Endothelial cell of umbilical vein (primary cell): ENCODE results near the gene ATG13. TPM values are rescaled to one million over a fixed set of nuclear protein-coding genes. Genes with fewer than 3 reads are reported as not detected.

ENCODE experiments used
- BruUV-seq: library from RNA; stranded (reverse); fragments of 400-500 nt; replicated peaks from 2 replicates; lab custom pipeline; 2021; lab: Mats Ljungman, UMichigan
- CTCF ChIA-PET: fragments of 300-600, 350-600 bp; sonication (Branson Sonifier 250); formaldehyde crosslinking; loops from one replicate; lab custom pipeline; 2021; ENCODE audit warnings: antibody characterized with exemption, inconsistent platforms; lab: Charles Lee
- POLR2A ChIA-PET: fragments of 300-600, 350-600 bp; sonication (Branson Sonifier 250); formaldehyde crosslinking; loops from one replicate; lab custom pipeline; 2021; ENCODE audit warnings: antibody characterized with exemption, inconsistent platforms; lab: Charles Lee
- DNase-seq: peaks from one replicate; pipeline ENCODE4 v3.0.0-alpha.2; 2011; ENCODE audit warnings: low read depth, low spot score
- FAIRE-seq: peaks from 2 replicates; lab custom pipeline; 2011; peaks lifted over from hg19 to GRCh38; lab: Jason Lieb, UNC
- H2AFZ ChIP-seq: 2 replicates; pipeline ENCODE4 v1.6.0; 2012; ENCODE audit warnings: low read depth, low read length, control low read depth, inconsistent platforms
- H3K27ac ChIP-seq: 2 replicates; pipeline ENCODE4 v1.5.1; 2011; ENCODE audit warnings: low read depth, mild to moderate bottlenecking, control low read depth, low read length, moderate library complexity; ENCODE audit not compliant: insufficient read depth
- H3K27me3 ChIP-seq, 2 experiments: 2 replicates each; pipeline versions ENCODE4 v1.6.0 to v1.6.1; 2011; ENCODE audit warnings: low read length in 2 of 2, mixed read lengths in 1 of 2; ENCODE audit not compliant: control insufficient read depth in 2 of 2, insufficient read depth in 2 of 2
- H3K36me3 ChIP-seq, 2 experiments: 2 replicates in 1 of 2; 3 replicates in 1 of 2; pipeline ENCODE4 v1.5.1; 2011; ENCODE audit warnings: low read length in 2 of 2, mild to moderate bottlenecking in 1 of 2, moderate library complexity in 1 of 2; ENCODE audit not compliant: control insufficient read depth in 2 of 2, insufficient read depth in 2 of 2; ENCODE audit errors: extremely low read depth in 1 of 2
- H3K4me1 ChIP-seq: 3 replicates; pipeline ENCODE4 v1.5.1; 2011; ENCODE audit warnings: mild to moderate bottlenecking, low read length; ENCODE audit not compliant: control insufficient read depth, insufficient read depth; ENCODE audit errors: extremely low read depth
- H3K4me2 ChIP-seq: 2 replicates; pipeline ENCODE4 v1.6.1; 2011; ENCODE audit warnings: low read length, control low read depth, mixed read lengths; ENCODE audit not compliant: insufficient read depth
- H3K4me3 ChIP-seq, 3 experiments: fragments of 200-600 bp in 1 of 3; sonication (generic), shearing (Covaris generic) in 1 of 3; replicated peaks in 1 of 3; 2 replicates each; pipeline ENCODE4 v1.5.1; 2011 to 2016; ENCODE audit warnings: control low read depth in 3 of 3, low read length in 3 of 3, mild to moderate bottlenecking in 2 of 3, inconsistent platforms in 1 of 3, low read depth in 1 of 3, moderate library complexity in 1 of 3; ENCODE audit not compliant: insufficient read depth in 1 of 3
- H3K79me2 ChIP-seq: 2 replicates; pipeline ENCODE4 v1.6.0; 2012; ENCODE audit warnings: low read length, inconsistent platforms; ENCODE audit not compliant: control insufficient read depth, insufficient read depth
- H3K9ac ChIP-seq: replicated peaks from 2 replicates; pipeline ENCODE3; 2011; ENCODE audit warnings: low read length, control low read depth; ENCODE audit not compliant: insufficient read depth; ENCODE audit errors: extremely low read depth
- H3K9me1 ChIP-seq: replicated peaks from 3 replicates; pipeline ENCODE4 v1.6.0; 2011; ENCODE audit warnings: mild to moderate bottlenecking, low read length; ENCODE audit not compliant: control insufficient read depth, insufficient read depth; ENCODE audit errors: extremely low read depth
- H3K9me3 ChIP-seq: replicated peaks from 2 replicates; pipeline ENCODE4 v1.5.1; 2012; ENCODE audit warnings: low read length, inconsistent platforms; ENCODE audit not compliant: control insufficient read depth, insufficient read depth
- H4K20me1 ChIP-seq: replicated peaks from 2 replicates; pipeline ENCODE3; 2011; ENCODE audit warnings: mild to moderate bottlenecking, low read length; ENCODE audit not compliant: control insufficient read depth, insufficient read depth; ENCODE audit errors: extremely low read depth
- CTCF ChIP-seq, 2 donors: IDR thresholded peaks; 1 replicate in 1 of 2; 2 replicates in 1 of 2; pipeline ENCODE4 v1.5.1; 2011; ENCODE audit warnings: low read length in 2 of 2, mild to moderate bottlenecking in 2 of 2, moderate library complexity in 2 of 2, control low read depth in 1 of 2, inconsistent platforms in 1 of 2, low read depth in 1 of 2; ENCODE audit not compliant: insufficient read depth in 1 of 2; ENCODE audit errors: extremely low read depth in 1 of 2
- EZH2 ChIP-seq: IDR thresholded peaks from 2 replicates; pipeline ENCODE4 v1.6.1; 2012; ENCODE audit warnings: borderline replicate concordance, low read depth, mild to moderate bottlenecking, moderate library complexity, low read length, inconsistent platforms; ENCODE audit not compliant: severe bottlenecking
- FOS ChIP-seq: IDR thresholded peaks from 2 replicates; pipeline ENCODE4 v1.6.1; 2011; ENCODE audit warnings: mild to moderate bottlenecking, low read length, moderate library complexity, borderline replicate concordance; ENCODE audit not compliant: insufficient read depth
- GATA2 ChIP-seq: IDR thresholded peaks from 2 replicates; pipeline ENCODE4 v1.7.0; 2011; ENCODE audit warnings: low read depth, mild to moderate bottlenecking, moderate library complexity, mixed read lengths, low read length; ENCODE audit not compliant: insufficient read length, insufficient read depth
- JUN ChIP-seq: IDR thresholded peaks from 2 replicates; pipeline ENCODE4 v1.6.1; 2011; ENCODE audit warnings: borderline replicate concordance, low read depth; ENCODE audit not compliant: insufficient read length, insufficient read depth
- MAX ChIP-seq: IDR thresholded peaks from 2 replicates; pipeline ENCODE4 v1.6.1; 2011; ENCODE audit not compliant: insufficient read depth, insufficient read length
- MYC ChIP-seq: IDR thresholded peaks from one replicate; pipeline ENCODE4 v1.6.1; 2011; ENCODE audit warnings: mild to moderate bottlenecking, low read depth, low read length
- POLR2A ChIP-seq: IDR thresholded peaks from 2 replicates; pipeline ENCODE4 v1.6.1; 2012; ENCODE audit warnings: low read depth, mild to moderate bottlenecking, control low read depth, low read length
- POLR2AphosphoS5 ChIP-seq: IDR thresholded peaks from 2 replicates; pipeline ENCODE4 v1.6.1; 2012; ENCODE audit warnings: low read depth, mild to moderate bottlenecking, control low read depth, low read length, moderate library complexity; ENCODE audit not compliant: insufficient read depth
- dilution Hi-C: fragments of 300-500 bp; cut with MboI; formaldehyde crosslinking; loops from one replicate; pipeline ENCODE4 v1.15.0; 2019; ENCODE audit warnings: low sequenced_read_pairs; ENCODE audit not compliant: extremely low pct_ligation_motif_present
- intact Hi-C: fragments of 100-400 bp; cut with micrococcal nuclease; formaldehyde crosslinking; loops from one replicate; pipeline ENCODE4 v1.10.0; 2022
- polyA plus RNA-seq, 4 experiments: library from polyadenylated mRNA; depleted of rRNA in 3 of 4; stranded (reverse) in 3 of 4; unstranded in 1 of 4; fragments of >200 nt; gene quantifications; 2 replicates each; pipeline versions ENCODE4 v1.2.1 to v1.2.3, GENCODE V29; 2011 to 2012; ENCODE audit warnings: missing spikeins in 1 of 4
- total RNA-seq: library from RNA; stranded (reverse); gene quantifications from 2 replicates; pipeline ENCODE4 v1.2.3, GENCODE V29; 2021

The ATG13 gene
- total and polyA plus RNA-seq, 2 donors (not counting 3 experiments of a cell fraction or from before 2014, with no cell fraction given) = 60.1 to 66.5 TPM

- no peak overlapping the region for H3K27ac ChIP-seq
- no peaks in the 10 kb centered on the region for H3K9me1 ChIP-seq
- FAIRE-seq (no peak), DNase-seq (no peak)
- no peak for TF ChIP-seq FOS
- no peak for TF ChIP-seq JUN
- no peak for TF ChIP-seq GATA2
- TF ChIP-seq EZH2 = no peak
- no peak for TF ChIP-seq CTCF (IDR thresholded peaks at IDR 0.05; ENCODE audit: extremely low read depth in 1 of 2, insufficient read depth in 1 of 2, low read depth in 1 of 2, low read length in 2 of 2)
- TF ChIP-seq MYC = no peak
- TF ChIP-seq POLR2AphosphoS5 = no peak
- TF ChIP-seq POLR2A = no peak
- no peak for TF ChIP-seq MAX
- BruUV-seq = no TSS peak
- no peak overlapping the region for H3K4me2 ChIP-seq
- no peaks in the 10 kb centered on the region for H3K79me2 ChIP-seq
- dilution Hi-C loops (no loop called here), intact Hi-C loops (no loop called here)
- ChIA-PET CTCF (interaction anchor here (1.2 to 1.5 kb wide), 2 partner anchors 12 to 19 kb away, joined by 3 to 5 read pairs; no protein-coding TSS in a partner anchor), POLR2A (no interaction called here)
- H3K4me1 ChIP-seq = no peaks in the 10 kb centered on the region
- H3K9me3 ChIP-seq = no peaks in the 10 kb centered on the region
- H4K20me1 ChIP-seq = no peaks in the 10 kb centered on the region
- no peaks in the 10 kb centered on the region for H3K27me3 ChIP-seq
- H3K4me3 ChIP-seq = no peak overlapping the region
- H3K36me3 ChIP-seq = peaks cover 0 to 1% of the 10 kb centered on the region in 2 experiments
- H2AFZ ChIP-seq = no peak overlapping the region
- H3K9ac ChIP-seq = no peak overlapping the region
These were observed 20.2 kb downstream of the ATG13 start for GRCh38 chr11:46637546-46637945.
